Pons (tissue), 1 donor: ENCODE data around the gene NEK9.

ENCODE experiments used
- DNase-seq: peaks from one replicate; pipeline ENCODE4 v3.0.0-alpha.2; 2016; ENCODE audit warnings: low spot score

The NEK9 gene

GRCh38 chr14:75067212-75067611 lies 59.6 kb downstream of the NEK9 start:
- DNase-seq, result peak; percentile 36

- no peak for DNase-seq
These were observed 60.2 kb downstream of the NEK9 start for GRCh38 chr14:75066691-75067090.

- no peak for DNase-seq
These were observed 62.7 kb downstream of the NEK9 start for GRCh38 chr14:75064205-75064567.

GRCh38 chr14:75063491-75064204 lies 63.2 kb downstream of the NEK9 start, which contains the start of gene ACYP1:
Gene ACYP1 (minus strand): TSS chr14:75064024. CDS start chr14:75063553, 471 bp downstream.
- peak; percentile 87 for DNase-seq

- no peak for DNase-seq
These were observed 63.8 kb downstream of the NEK9 start for GRCh38 chr14:75063013-75063412.

GRCh38 chr14:75060420-75060819 lies 66.4 kb downstream of the NEK9 start:
- DNase-seq, result no peak

- no peak for DNase-seq
These were observed 67.2 kb downstream of the NEK9 start for GRCh38 chr14:75059642-75060041.

GRCh38 chr14:75054421-75054820 lies 72.4 kb downstream of the NEK9 start:
- DNase-seq, result no peak

- DNase-seq, result no peak
These were observed 73.2 kb downstream of the NEK9 start for GRCh38 chr14:75053396-75054291.

GRCh38 chr14:75051556-75051899 lies 75.3 kb downstream of the NEK9 start:
- no peak for DNase-seq

GRCh38 chr14:75050852-75051555 lies 75.8 kb downstream of the NEK9 start, which contains the start of gene MLH3:
Gene MLH3 (minus strand): TSS chr14:75051467. CDS start chr14:75049655, 1,812 bp downstream.
- DNase-seq, result peak; percentile 80

GRCh38 chr14:75049731-75050201 lies 77.1 kb downstream of the NEK9 start:
- DNase-seq, result no peak

- peak; percentile 85 for DNase-seq
These were observed 77.7 kb downstream of the NEK9 start for GRCh38 chr14:75049136-75049535.

GRCh38 chr14:75048101-75048500 lies 78.7 kb downstream of the NEK9 start:
- peak; percentile 72 for DNase-seq

GRCh38 chr14:75047506-75047905 lies 79.3 kb downstream of the NEK9 start:
- no peak for DNase-seq

GRCh38 chr14:75046899-75047298 lies 79.9 kb downstream of the NEK9 start:
- no peak for DNase-seq

GRCh38 chr14:75046275-75046674 lies 80.6 kb downstream of the NEK9 start:
- peak; percentile 27 for DNase-seq

- DNase-seq, result no peak
These were observed 82.1 kb downstream of the NEK9 start for GRCh38 chr14:75044752-75045151.

GRCh38 chr14:75044322-75044721 lies 82.5 kb downstream of the NEK9 start:
- no peak for DNase-seq

- DNase-seq, result no peak
These were observed 84.8 kb downstream of the NEK9 start for GRCh38 chr14:75042035-75042434.

GRCh38 chr14:75041613-75042012 lies 85.2 kb downstream of the NEK9 start:
- no peak for DNase-seq

GRCh38 chr14:75040959-75041358 lies 85.9 kb downstream of the NEK9 start:
- DNase-seq, result no peak
